GM23338 (cell line): ENCODE measurements around the gene MYL5. TPM values are rescaled to one million over a fixed set of nuclear protein-coding genes. Genes with fewer than 3 reads are reported as not detected.

Experiments used
- CREB1 ChIP-seq: fragments of 250-450 bp; sonication (Bioruptor Pico); IDR thresholded peaks from 2 replicates; pipeline ENCODE4 v1.5.0; 2020; ENCODE audit warnings: low read depth, mild to moderate bottlenecking, moderate library complexity
- EZH2 ChIP-seq: fragments of 200-600 bp; sonication (generic); IDR thresholded peaks from one replicate; pipeline ENCODE4 v1.8.0; 2017; ENCODE audit warnings: antibody characterized with exemption, mild to moderate bottlenecking, low read depth; ENCODE audit not compliant: unreplicated experiment
- EZH2phosphoT487 ChIP-seq: fragments of 200-600 bp; sonication (generic); IDR thresholded peaks from one replicate; pipeline ENCODE4 v1.8.1; 2018; ENCODE audit warnings: antibody characterized with exemption; ENCODE audit not compliant: unreplicated experiment
- NANOG ChIP-seq: IDR thresholded peaks from 2 replicates; pipeline ENCODE4 v1.6.1; 2016; ENCODE audit warnings: antibody characterized with exemption, borderline replicate concordance
- POLR2AphosphoS5 ChIP-seq: IDR thresholded peaks from 2 replicates; pipeline ENCODE4 v1.6.1; 2016; ENCODE audit warnings: antibody characterized with exemption, low read depth
- STAT1 ChIP-seq: IDR thresholded peaks from one replicate; pipeline ENCODE4 v1.6.1; 2016; ENCODE audit warnings: antibody characterized with exemption; ENCODE audit not compliant: unreplicated experiment
- ZNF331 ChIP-seq: fragments of 250-450 bp; sonication (Bioruptor Pico); IDR thresholded peaks from 2 replicates; pipeline ENCODE4 v1.5.0; 2020; ENCODE audit warnings: low read depth, mild to moderate bottlenecking, moderate library complexity
- ZNF462 ChIP-seq: fragments of 250-450 bp; sonication (Bioruptor Pico); IDR thresholded peaks from 2 replicates; pipeline ENCODE4 v1.5.0; 2020; ENCODE audit warnings: mild to moderate bottlenecking, moderate library complexity
- polyA plus RNA-seq: library from polyadenylated mRNA; unstranded; fragments of >200 nt; fragmentation: Nextera tagmentation; extraction: Ambion mirVana; gene quantifications from 2 replicates; pipeline ENCODE4 v1.2.1, GENCODE V29; 2016
- total RNA-seq: library from RNA; depleted of rRNA; stranded (reverse); fragments of >200 nt; shearing (Covaris generic); gene quantifications from 2 replicates; pipeline ENCODE4 v1.2.3, GENCODE V29; 2014
- TF ChIP-seq, protein P1 (sequence below), 2 experiments: fragments of 200-600 bp in 1 of 2; sonication (generic) in 1 of 2; conservative IDR thresholded peaks; 2 replicates each; pipeline versions ENCODE4 v1.5.1 to v1.6.1; 2016 to 2017; ENCODE audit warnings: antibody characterized with exemption in 2 of 2, low read depth in 2 of 2, mild to moderate bottlenecking in 2 of 2, moderate library complexity in 1 of 2

Gene MYL5
- total and polyA plus RNA-seq, 2 experiments from 2014 or later, result 3.0 to 4.4 TPM

DNA sequence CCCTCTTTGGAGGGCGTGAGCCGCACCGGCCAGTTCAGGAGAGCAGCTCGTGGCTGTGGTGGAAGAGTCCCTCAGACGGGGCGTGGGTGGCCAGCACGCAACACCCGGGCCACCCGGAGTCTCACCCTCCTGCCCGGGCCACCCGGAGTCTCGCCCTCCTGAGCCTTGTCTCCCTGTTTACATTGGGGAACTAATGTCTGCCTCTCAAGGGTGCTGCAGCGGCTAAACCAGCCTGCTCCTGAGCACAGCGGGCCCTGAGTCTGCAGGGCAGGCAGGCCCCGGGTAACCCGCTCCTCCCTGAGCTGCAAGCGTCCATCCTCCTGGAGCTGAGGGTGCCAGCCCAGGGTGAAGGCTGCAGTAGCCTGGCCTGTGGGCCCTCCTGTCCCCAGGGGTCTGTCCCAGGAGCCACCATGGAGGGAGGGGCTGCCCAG is 46.0 kb upstream of the MYL5 start (continued):
- TF ChIP-seq ZNF462 (CRISPR knock-in tag) (no peak), ZNF331 (CRISPR knock-in tag) (no peak), EZH2phosphoT487 (no peak), EZH2 (no peak), POLR2AphosphoS5 (no peak), CREB1 (no peak), STAT1 (no peak), NANOG (no peak)
- TF ChIP-seq, protein P1, sequence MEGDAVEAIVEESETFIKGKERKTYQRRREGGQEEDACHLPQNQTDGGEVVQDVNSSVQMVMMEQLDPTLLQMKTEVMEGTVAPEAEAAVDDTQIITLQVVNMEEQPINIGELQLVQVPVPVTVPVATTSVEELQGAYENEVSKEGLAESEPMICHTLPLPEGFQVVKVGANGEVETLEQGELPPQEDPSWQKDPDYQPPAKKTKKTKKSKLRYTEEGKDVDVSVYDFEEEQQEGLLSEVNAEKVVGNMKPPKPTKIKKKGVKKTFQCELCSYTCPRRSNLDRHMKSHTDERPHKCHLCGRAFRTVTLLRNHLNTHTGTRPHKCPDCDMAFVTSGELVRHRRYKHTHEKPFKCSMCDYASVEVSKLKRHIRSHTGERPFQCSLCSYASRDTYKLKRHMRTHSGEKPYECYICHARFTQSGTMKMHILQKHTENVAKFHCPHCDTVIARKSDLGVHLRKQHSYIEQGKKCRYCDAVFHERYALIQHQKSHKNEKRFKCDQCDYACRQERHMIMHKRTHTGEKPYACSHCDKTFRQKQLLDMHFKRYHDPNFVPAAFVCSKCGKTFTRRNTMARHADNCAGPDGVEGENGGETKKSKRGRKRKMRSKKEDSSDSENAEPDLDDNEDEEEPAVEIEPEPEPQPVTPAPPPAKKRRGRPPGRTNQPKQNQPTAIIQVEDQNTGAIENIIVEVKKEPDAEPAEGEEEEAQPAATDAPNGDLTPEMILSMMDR (conservative IDR thresholded peaks at IDR 0.05; ENCODE audit: low read depth in 2 of 2), result no peak
